Ishikawa (cell line): Measurements from ENCODE around the gene NTM.

Experiments used
- CEBPB ChIP-seq: IDR thresholded peaks from 2 replicates; pipeline ENCODE4 v1.6.1; 2012
- TAF1 ChIP-seq: IDR thresholded peaks from 2 replicates; pipeline ENCODE4 v1.6.1; 2012; ENCODE audit warnings: low read depth, mild to moderate bottlenecking
- TF ChIP-seq, protein P1 (sequence below): IDR thresholded peaks from 2 replicates; pipeline ENCODE4 v1.6.1; 2012

GRCh38 chr11:131349368-131350086, 20.9 kb upstream of the NTM start:
- TF ChIP-seq CEBPB (no peak), TAF1 (no peak)
- TF ChIP-seq, protein P1, sequence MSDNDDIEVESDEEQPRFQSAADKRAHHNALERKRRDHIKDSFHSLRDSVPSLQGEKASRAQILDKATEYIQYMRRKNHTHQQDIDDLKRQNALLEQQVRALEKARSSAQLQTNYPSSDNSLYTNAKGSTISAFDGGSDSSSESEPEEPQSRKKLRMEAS, result no peak
